ENCODE data around the gene ARMC2. TPM values are rescaled to one million over a fixed set of nuclear protein-coding genes. Genes with fewer than 3 reads are reported as not detected.
"Not testable (repeated sequence)": the region's sequence is repeated elsewhere in the genome, so short reads cannot be mapped to it uniquely, and the experiment has no call there.

Gene ARMC2
- total RNA-seq, 3 donors from 2014 or later (not counting 1 experiment from before 2014, with no cell fraction given): 9.4 to 13.8 (median 9.7) TPM

- H3K27ac Mint-ChIP-seq: no peak overlapping the region
- H3K9me3 ChIP-seq (ENCODE audit: control insufficient read depth, insufficient read depth, low read length): no peaks in the 10 kb centered on the region
- H3K4me1 Mint-ChIP-seq: peaks cover 5 to 18% of the 10 kb centered on the region in 2 donors
- DNase-seq: no peak
- intact Hi-C loops (cut with micrococcal nuclease): no loop called here
- no peak overlapping the region for H3K4me3 ChIP-seq (ENCODE audit: low read length)
- H3K36me3 Mint-ChIP-seq: no peaks in the 10 kb centered on the region
- H3K27ac ChIP-seq (ENCODE audit: low read length): no peak overlapping the region
- TF ChIP-seq CTCF (IDR thresholded peaks at IDR 0.05): no peak
- peaks cover 10% of the 10 kb centered on the region for H3K4me1 ChIP-seq (ENCODE audit: control insufficient read depth, insufficient read depth, low read length)
- ATAC-seq: no peak
- H3K36me3 ChIP-seq (ENCODE audit: control insufficient read depth, insufficient read depth, low read length): no peaks in the 10 kb centered on the region
- no peaks in the 10 kb centered on the region for H3K27me3 Mint-ChIP-seq (ENCODE audit: low read depth in 2 of 2)
- WGBS (ENCODE audit: insufficient coverage): 76% methylated on average over 2 of the region's 3 CpGs
- no peaks in the 10 kb centered on the region for H3K27me3 ChIP-seq (ENCODE audit: control insufficient read depth, insufficient read depth, low read length)
- H3K4me3 Mint-ChIP-seq: no peak overlapping the region
- H3K9me3 Mint-ChIP-seq: no peaks in the 10 kb centered on the region
Observed at GRCh38 chr6:108807928-108808327, 40.3 kb upstream of the ARMC2 start.

- Histone ChIP-seq H3K36me3 (ENCODE audit: control insufficient read depth, insufficient read depth, low read length) (no peaks in the 10 kb centered on the region), H3K4me1 (ENCODE audit: control insufficient read depth, insufficient read depth, low read length) (peaks cover 10% of the 10 kb centered on the region), H3K4me3 (ENCODE audit: low read length) (no peak overlapping the region), H3K9me3 (ENCODE audit: control insufficient read depth, insufficient read depth, low read length) (no peaks in the 10 kb centered on the region), H3K27ac (ENCODE audit: low read length) (no peak overlapping the region), H3K27me3 (ENCODE audit: control insufficient read depth, insufficient read depth, low read length) (no peaks in the 10 kb centered on the region)
- Mint-ChIP-seq H3K4me1 (peaks cover 5 to 18% of the 10 kb centered on the region in 2 donors), H3K27ac (no peak overlapping the region), H3K4me3 (no peak overlapping the region), H3K36me3 (no peaks in the 10 kb centered on the region), H3K9me3 (no peaks in the 10 kb centered on the region), H3K27me3 (ENCODE audit: low read depth in 2 of 2) (no peaks in the 10 kb centered on the region)
- intact Hi-C loops (cut with micrococcal nuclease): no loop called here
- 100% methylated on average over 2 of the region's 2 CpGs for WGBS (ENCODE audit: insufficient coverage)
- ATAC-seq: no peak
- no peak for TF ChIP-seq CTCF (IDR thresholded peaks at IDR 0.05)
- no peak for DNase-seq
Observed at GRCh38 chr6:108809211-108809610, 39.0 kb upstream of the ARMC2 start.

DNA sequence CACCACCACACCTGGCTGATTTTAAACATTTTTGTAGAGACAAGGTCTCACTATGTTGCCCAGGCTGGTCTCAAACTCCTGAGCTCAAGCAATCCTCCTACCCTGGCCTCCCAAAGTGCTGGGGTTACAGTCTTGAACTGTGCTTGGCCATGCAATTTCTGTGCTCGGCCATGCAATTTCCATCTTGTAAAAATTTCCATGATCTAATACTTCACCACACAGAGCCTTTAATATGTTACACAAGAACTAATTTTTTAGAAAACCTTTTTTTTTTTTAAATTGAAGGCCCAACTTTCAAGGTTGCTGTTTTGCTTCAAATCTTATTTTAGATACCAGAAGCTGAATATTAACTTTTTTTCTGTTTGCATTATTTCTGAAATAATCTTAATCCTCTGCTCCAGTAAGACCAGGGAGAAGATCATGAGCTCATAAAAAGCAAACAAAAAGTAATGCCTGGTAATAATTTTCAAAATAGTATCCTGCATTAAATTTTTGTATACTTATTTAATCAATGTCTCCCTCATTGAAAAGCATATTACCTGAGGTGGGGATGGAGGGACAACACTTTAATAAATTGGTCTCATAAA is 38.1 kb upstream of the ARMC2 start:
- Mint-ChIP-seq H3K4me1 (peaks cover 2 to 15% of the 10 kb centered on the region in 2 donors), H3K27me3 (ENCODE audit: low read depth in 2 of 2) (no peaks in the 10 kb centered on the region), H3K27ac (no peak overlapping the region), H3K4me3 (no peak overlapping the region), H3K9me3 (no peaks in the 10 kb centered on the region), H3K36me3 (no peaks in the 10 kb centered on the region)
- H3K27ac ChIP-seq (ENCODE audit: low read length): no peak overlapping the region
- H3K27me3 ChIP-seq (ENCODE audit: control insufficient read depth, insufficient read depth, low read length): no peaks in the 10 kb centered on the region
- ATAC-seq: no peak
- H3K4me1 ChIP-seq (ENCODE audit: control insufficient read depth, insufficient read depth, low read length): peaks cover 10% of the 10 kb centered on the region
- H3K4me3 ChIP-seq (ENCODE audit: low read length): no peak overlapping the region
- H3K36me3 ChIP-seq (ENCODE audit: control insufficient read depth, insufficient read depth, low read length): no peaks in the 10 kb centered on the region
- no peak for DNase-seq
- no peaks in the 10 kb centered on the region for H3K9me3 ChIP-seq (ENCODE audit: control insufficient read depth, insufficient read depth, low read length)
- 96% methylated on average over 1 of the region's 1 CpG for WGBS (ENCODE audit: insufficient coverage)
- TF ChIP-seq CTCF (IDR thresholded peaks at IDR 0.05): no peak
- intact Hi-C loops (cut with micrococcal nuclease): no loop called here

DNA sequence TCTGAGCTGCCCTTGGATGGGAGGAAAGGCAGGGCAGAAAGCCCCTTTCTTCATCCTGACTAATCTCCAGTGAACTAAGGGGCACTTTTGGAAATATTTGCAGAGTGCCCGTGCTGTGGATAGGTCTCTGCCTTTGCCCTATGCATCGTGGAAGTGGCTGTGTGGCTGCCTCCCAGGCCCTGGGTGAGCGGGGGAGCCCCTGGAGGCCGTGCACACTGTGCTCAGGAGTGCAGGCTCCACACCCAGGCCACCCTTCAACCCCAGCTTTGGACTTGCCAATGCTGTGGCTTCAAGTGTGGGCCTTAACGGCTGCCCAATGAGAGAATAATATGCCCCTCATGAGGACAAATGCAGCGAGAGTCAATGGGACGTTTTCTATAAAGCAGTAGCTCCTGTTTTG is 36.7 kb upstream of the ARMC2 start:
- Mint-ChIP-seq H3K27me3 (ENCODE audit: low read depth in 2 of 2) (no peaks in the 10 kb centered on the region), H3K27ac (no peak overlapping the region), H3K4me1 (peaks cover 0 to 5% of the 10 kb centered on the region in 2 donors), H3K36me3 (no peaks in the 10 kb centered on the region), H3K9me3 (no peaks in the 10 kb centered on the region), H3K4me3 (no peak overlapping the region)
- intact Hi-C loops (cut with micrococcal nuclease): no loop called here
- no peak for TF ChIP-seq CTCF (IDR thresholded peaks at IDR 0.05)
- Histone ChIP-seq H3K9me3 (ENCODE audit: control insufficient read depth, insufficient read depth, low read length) (no peaks in the 10 kb centered on the region), H3K27ac (ENCODE audit: low read length) (no peak overlapping the region), H3K4me1 (ENCODE audit: control insufficient read depth, insufficient read depth, low read length) (no peaks in the 10 kb centered on the region), H3K27me3 (ENCODE audit: control insufficient read depth, insufficient read depth, low read length) (no peaks in the 10 kb centered on the region), H3K4me3 (ENCODE audit: low read length) (no peak overlapping the region), H3K36me3 (ENCODE audit: control insufficient read depth, insufficient read depth, low read length) (no peaks in the 10 kb centered on the region)
- DNase-seq (no peak), ATAC-seq (no peak)
- WGBS (ENCODE audit: insufficient coverage): 80% methylated on average over 7 of the region's 7 CpGs

- H3K36me3 Mint-ChIP-seq; H3K9me3 ChIP-seq (ENCODE audit: control insufficient read depth, insufficient read depth, low read length); H3K4me3 Mint-ChIP-seq; H3K27me3 ChIP-seq (ENCODE audit: control insufficient read depth, insufficient read depth, low read length); H3K27ac ChIP-seq (ENCODE audit: low read length); H3K27ac Mint-ChIP-seq; DNase-seq; H3K36me3 ChIP-seq (ENCODE audit: control insufficient read depth, insufficient read depth, low read length); ATAC-seq; H3K4me1 ChIP-seq (ENCODE audit: control insufficient read depth, insufficient read depth, low read length); H3K4me1 Mint-ChIP-seq; H3K4me3 ChIP-seq (ENCODE audit: low read length); H3K9me3 Mint-ChIP-seq; H3K27me3 Mint-ChIP-seq (ENCODE audit: low read depth in 2 of 2); intact Hi-C loops (cut with micrococcal nuclease): not testable (repeated sequence)
- 100% methylated on average over 1 of the region's 3 CpGs for WGBS (ENCODE audit: insufficient coverage)
Observed at GRCh38 chr6:108813218-108813617, 35.0 kb upstream of the ARMC2 start.

All from natural killer cell (primary cell).